Esophagus squamous epithelium (tissue), 4 donors: ENCODE measurements around the gene BRSK2.

Experiments
- CTCF ChIP-seq, 6 experiments: fragments of 450-650 bp in 4 of 6; fragments of 200-600 bp in 2 of 6; sonication (generic) in 2 of 6; IDR thresholded peaks; one replicate each; pipeline ENCODE4 v1.5.1; 2016 to 2019; ENCODE audit warnings: antibody characterized with exemption in 6 of 6, mild to moderate bottlenecking in 4 of 6, moderate library complexity in 4 of 6
- POLR2A ChIP-seq, 4 donors: fragments of 450-650 bp; IDR thresholded peaks; one replicate each; pipeline ENCODE4 v1.6.1; 2017; ENCODE audit warnings: antibody characterized with exemption in 4 of 4, mild to moderate bottlenecking in 4 of 4, moderate library complexity in 3 of 4

- TF ChIP-seq CTCF (IDR thresholded peaks at IDR 0.05) (no peak), POLR2A (IDR thresholded peaks at IDR 0.05) (no peak)
Observed at GRCh38 chr11:1419811-1420210, 30.1 kb downstream of the BRSK2 start.
